ENCODE data around the gene KAT5. TPM values are rescaled to one million over a fixed set of nuclear protein-coding genes. Genes with fewer than 3 reads are reported as not detected.

Gene KAT5
- total RNA-seq (2021) (44.9 to 56.6 TPM (median 46.0 TPM) in 3 replicates), Bru-seq, nascent RNA (percentile 68 among the genes with signal in this experiment)
- long read RNA-seq, experiment 1, transcript KAT5-208 (12 exons, 1,697 nt) = minor isoform, 33 of 192 reads
- long read RNA-seq, experiment 1, transcript KAT5-201 (13 exons, 2,296 nt) = minor isoform, 9 of 192 reads
- long read RNA-seq, experiment 1, transcript KAT5-202 (13 exons, 2,059 nt) = major isoform, 70 of 192 reads
- long read RNA-seq, experiment 1, transcript KAT5-203 (14 exons, 2,237 nt) = minor isoform, 41 of 192 reads
- long read RNA-seq, experiment 1, partial matches to known transcripts = 4 of 192 reads
- long read RNA-seq, experiment 1, other reads (novel, unspliced or antisense) = 33 of 192 reads
- long read RNA-seq, experiment 2, partial matches to known transcripts = 4 of 27 reads
- long read RNA-seq, experiment 2, other reads (novel, unspliced or antisense) = 10 of 27 reads
- long read RNA-seq, experiment 3, transcript KAT5-202 (13 exons, 2,059 nt) = major isoform, 20 of 57 reads
- long read RNA-seq, experiment 3, transcript KAT5-203 (14 exons, 2,237 nt) = minor isoform, 7 of 57 reads
- long read RNA-seq, experiment 3, transcript KAT5-208 (12 exons, 1,697 nt) = minor isoform, 13 of 57 reads
- long read RNA-seq, experiment 3, partial matches to known transcripts = 3 of 57 reads
- long read RNA-seq, experiment 3, other reads (novel, unspliced or antisense) = 10 of 57 reads

- ChIA-PET POLR2A (interaction anchor here (1.0 to 2.7 kb wide), 4 partner anchors 8 to 178 kb away, joined by 3 to 18 read pairs (median 11); partner anchors contain the start of genes CCDC85B, CFL1, MUS81 and RNASEH2C), CTCF (interaction anchor here (0.6 to 4.5 kb wide), 37 partner anchors 9 to 643 kb away, joined by 3 to 48 read pairs (median 5); partner anchors contain the start of genes AP5B1, CCDC85B, FIBP and FOSL1)
- Mint-ChIP-seq H3K27ac (peak within 1 kb of the TSS; percentile 96), H3K9me3 (no peaks in the 10 kb centered on the region), H3K27me3 (ENCODE audit: low read depth) (peaks cover 6% of the 10 kb centered on the region), H3K4me1 (0 out of 2 replicates have a peak, but pooled peaks cover 3% of the 10 kb centered on the region), H3K36me3 (peaks cover 35% of the 10 kb centered on the region), H3K4me3 (peak within 1 kb of the TSS; percentile 82)
- peak; percentile 93 for ATAC-seq
- peak; percentile 99 for DNase-seq (ENCODE audit: low spot score)
- TF ChIP-seq ZNF671 (CRISPR knock-in tag; IDR thresholded peaks at IDR 0.05) = no peak
- no peak for TF ChIP-seq NR2C2 (CRISPR knock-in tag; IDR thresholded peaks at IDR 0.05)
- peak; percentile 100 for TF ChIP-seq USF2 (CRISPR knock-in tag; IDR thresholded peaks at IDR 0.05)
- TF ChIP-seq NR1H2 (CRISPR knock-in tag; IDR thresholded peaks at IDR 0.05) = no peak
- no peak for TF ChIP-seq RELA (CRISPR knock-in tag; IDR thresholded peaks at IDR 0.05; ENCODE audit: borderline replicate concordance)
- no peak for TF ChIP-seq ZNF232 (CRISPR knock-in tag; IDR thresholded peaks at IDR 0.05)
- TF ChIP-seq IRF2 (CRISPR knock-in tag; IDR thresholded peaks at IDR 0.05; ENCODE audit: borderline replicate concordance, low read depth) = no peak
- TF ChIP-seq SP1 (CRISPR knock-in tag; conservative IDR thresholded peaks at IDR 0.05) = peak; percentile 84
- no peak for TF ChIP-seq ELF4 (CRISPR knock-in tag; IDR thresholded peaks at IDR 0.05; ENCODE audit: low read depth)
- TF ChIP-seq KAT7 (CRISPR knock-in tag; IDR thresholded peaks at IDR 0.05; ENCODE audit: borderline replicate concordance) = 0 out of 2 replicates have a peak, but pooled peaks have one; percentile 48
- no peak for TF ChIP-seq AFF4 (CRISPR knock-in tag; IDR thresholded peaks at IDR 0.05; ENCODE audit: borderline replicate concordance)
- no peak for TF ChIP-seq ZNF121 (CRISPR knock-in tag; IDR thresholded peaks at IDR 0.05)
- no peak for TF ChIP-seq CREB1 (CRISPR knock-in tag; IDR thresholded peaks at IDR 0.05)
- TF ChIP-seq MXD4 (CRISPR knock-in tag; IDR thresholded peaks at IDR 0.05; ENCODE audit: borderline replicate concordance) = no peak
- TF ChIP-seq FOXP4 (CRISPR knock-in tag; IDR thresholded peaks at IDR 0.05) = peak; percentile 89; the same call in 1 of the 2 replicates
- peak; percentile 98; the same call in 1 of the 2 replicates for TF ChIP-seq ARID4B (CRISPR knock-in tag; IDR thresholded peaks at IDR 0.05; ENCODE audit: borderline replicate concordance)
- no peak for TF ChIP-seq E2F1 (CRISPR knock-in tag; IDR thresholded peaks at IDR 0.05)
- no peak for TF ChIP-seq ZSCAN18 (CRISPR knock-in tag; IDR thresholded peaks at IDR 0.05)
- no peak for TF ChIP-seq NFYB (CRISPR knock-in tag; conservative IDR thresholded peaks at IDR 0.05; ENCODE audit: low read depth)
- no peak for TF ChIP-seq GTF2I (CRISPR knock-in tag; conservative IDR thresholded peaks at IDR 0.05)
Observed at GRCh38 chr11:65711785-65712632, at the start of gene KAT5. KAT5 (plus strand) TSS chr11:65712252; CDS start chr11:65712268, 16 bp downstream.

Measured in WTC11 (cell line).